Trophoblast cell (in vitro differentiated cells and primary cell): ENCODE measurements around the gene NADK.

Experiments used
- DNase-seq, 2 donors: peaks; one replicate each; pipeline ENCODE4 v3.0.0-alpha.2; 2016
- H2AFZ ChIP-seq: 2 replicates; pipeline ENCODE4 v1.6.1; 2013; ENCODE audit warnings: low read length, moderate library complexity, mild to moderate bottlenecking; ENCODE audit not compliant: insufficient read depth, poor library complexity
- H2AK5ac ChIP-seq: 2 replicates; pipeline ENCODE4 v1.6.1; 2013; ENCODE audit warnings: mild to moderate bottlenecking, low read length
- H2BK120ac ChIP-seq: 2 replicates; pipeline ENCODE4 v1.6.1; 2013; ENCODE audit warnings: low read length, mild to moderate bottlenecking, moderate library complexity; ENCODE audit not compliant: insufficient read depth, poor library complexity
- H2BK12ac ChIP-seq: 2 replicates; pipeline ENCODE4 v1.6.1; 2013; ENCODE audit warnings: mild to moderate bottlenecking, low read length, moderate library complexity
- H2BK5ac ChIP-seq: 2 replicates; pipeline ENCODE4 v1.6.1; 2013; ENCODE audit warnings: low read length, low read depth, moderate library complexity, mild to moderate bottlenecking; ENCODE audit not compliant: poor library complexity
- H3K14ac ChIP-seq: 2 replicates; pipeline ENCODE4 v1.6.1; 2013; ENCODE audit warnings: mild to moderate bottlenecking, low read length
- H3K18ac ChIP-seq: 2 replicates; pipeline ENCODE4 v1.6.1; 2013; ENCODE audit warnings: mild to moderate bottlenecking, low read length
- H3K23ac ChIP-seq: 2 replicates; pipeline ENCODE4 v1.6.1; 2013; ENCODE audit warnings: low read length
- H3K27ac ChIP-seq: 2 replicates; pipeline ENCODE4 v1.5.1; 2013; ENCODE audit warnings: low read depth, mild to moderate bottlenecking, inconsistent platforms, low read length, moderate library complexity
- H3K27me3 ChIP-seq: 2 replicates; pipeline ENCODE4 v1.6.1; 2013; ENCODE audit warnings: inconsistent platforms, mild to moderate bottlenecking, low read length, moderate library complexity; ENCODE audit not compliant: insufficient read depth
- H3K36me3 ChIP-seq, 2 experiments: 1 replicate in 1 of 2; 2 replicates in 1 of 2; pipeline ENCODE4 v1.6.1; 2013; ENCODE audit warnings: low read length in 2 of 2, mild to moderate bottlenecking in 2 of 2, moderate library complexity in 1 of 2; ENCODE audit not compliant: insufficient read depth in 2 of 2, control insufficient read depth in 1 of 2
- H3K4ac ChIP-seq: 2 replicates; pipeline ENCODE4 v1.6.1; 2013; ENCODE audit warnings: low read depth, mild to moderate bottlenecking, low read length, moderate library complexity
- H3K4me1 ChIP-seq, 2 experiments: 1 replicate in 1 of 2; 2 replicates in 1 of 2; pipeline ENCODE4 v1.6.1; 2013; ENCODE audit warnings: low read length in 2 of 2, mild to moderate bottlenecking in 2 of 2, moderate library complexity in 1 of 2; ENCODE audit not compliant: insufficient read depth in 2 of 2, control insufficient read depth in 1 of 2
- H3K4me2 ChIP-seq: 2 replicates; pipeline ENCODE4 v1.6.1; 2013; ENCODE audit warnings: inconsistent platforms, mild to moderate bottlenecking, low read length, moderate library complexity
- H3K4me3 ChIP-seq: 2 replicates; pipeline ENCODE4 v1.5.1; 2013; ENCODE audit warnings: mild to moderate bottlenecking, low read depth, low read length, inconsistent platforms
- H3K79me1 ChIP-seq: one replicate; pipeline ENCODE4 v1.6.1; 2013; ENCODE audit warnings: low read length
- H3K79me2 ChIP-seq: 2 replicates; pipeline ENCODE4 v1.6.1; 2013; ENCODE audit warnings: low read length, mild to moderate bottlenecking; ENCODE audit not compliant: control insufficient read depth, insufficient read depth, poor library complexity
- H3K9ac ChIP-seq: 2 replicates; pipeline ENCODE4 v1.6.1; 2013; ENCODE audit warnings: mild to moderate bottlenecking, low read length
- H3K9me3 ChIP-seq: 2 replicates; pipeline ENCODE4 v1.6.1; 2013; ENCODE audit warnings: low read depth, mild to moderate bottlenecking, control low read depth, inconsistent platforms, low read length; ENCODE audit not compliant: insufficient read depth
- H4K12ac ChIP-seq: 2 replicates; pipeline ENCODE4 v1.6.1; 2013; ENCODE audit warnings: low read depth, mild to moderate bottlenecking, low read length, moderate library complexity
- H4K8ac ChIP-seq: 2 replicates; pipeline ENCODE4 v1.6.1; 2013; ENCODE audit warnings: low read depth, mild to moderate bottlenecking, low read length, moderate library complexity
- H4K91ac ChIP-seq: one replicate; pipeline ENCODE4 v1.6.1; 2013; ENCODE audit warnings: low read depth, mild to moderate bottlenecking, low read length, moderate library complexity
- WGBS: extraction: QIAGEN DNeasy Blood & Tissue Kit; methylation state at CpG from one replicate; pipeline ENCODE4 v1.1.7; 2013; ENCODE audit warnings: missing lambda C conversion rate; ENCODE audit not compliant: insufficient read length, insufficient coverage; ENCODE audit errors: extremely low coverage; 5-methylcytosine and 5-hydroxymethylcytosine counted together

NADK gene

GRCh38 chr1:1781526-1781903 is 3.2 kb upstream of the NADK start:
- H4K91ac ChIP-seq = no peak overlapping the region
- H3K4ac ChIP-seq = no peak overlapping the region
- no peaks in the 10 kb centered on the region for H3K27me3 ChIP-seq
- DNase-seq = no peak
- no peak overlapping the region for H3K4me2 ChIP-seq
- no peak overlapping the region for H2AFZ ChIP-seq
- H3K9me3 ChIP-seq = peaks cover 2% of the 10 kb centered on the region
- no peak overlapping the region for H2BK5ac ChIP-seq
- H3K36me3 ChIP-seq = peaks cover 12 to 21% of the 10 kb centered on the region in 2 experiments
- H3K18ac ChIP-seq = no peak overlapping the region
- no peak overlapping the region for H2BK120ac ChIP-seq
- H4K12ac ChIP-seq = no peak overlapping the region
- H2BK12ac ChIP-seq = no peak overlapping the region
- no peak overlapping the region for H3K23ac ChIP-seq
- no peak overlapping the region for H3K14ac ChIP-seq
- H3K9ac ChIP-seq = no peak overlapping the region
- H3K79me1 ChIP-seq = peaks cover 13% of the 10 kb centered on the region
- no CpG with 5 or more reads among the region's 7 CpGs for WGBS
- H3K79me2 ChIP-seq = peaks cover 12% of the 10 kb centered on the region
- no peak overlapping the region for H3K4me3 ChIP-seq
- H4K8ac ChIP-seq = no peak overlapping the region
- H3K4me1 ChIP-seq = peaks cover 9 to 25% of the 10 kb centered on the region in 2 experiments
- H2AK5ac ChIP-seq = no peak overlapping the region
- H3K27ac ChIP-seq = no peak overlapping the region

- peaks cover 9 to 15% of the 10 kb centered on the region in 2 experiments for H3K36me3 ChIP-seq
- H3K27me3 ChIP-seq = no peaks in the 10 kb centered on the region
- peaks cover 13% of the 10 kb centered on the region for H3K79me1 ChIP-seq
- no peak overlapping the region for H3K23ac ChIP-seq
- H2BK120ac ChIP-seq = no peak overlapping the region
- H3K4me3 ChIP-seq = no peak overlapping the region
- no peak overlapping the region for H3K27ac ChIP-seq
- peaks cover 12 to 28% of the 10 kb centered on the region in 2 experiments for H3K4me1 ChIP-seq
- no peak overlapping the region for H3K4me2 ChIP-seq
- peak in 1 of 2 donors; percentile 32 for DNase-seq
- peaks cover 2% of the 10 kb centered on the region for H3K9me3 ChIP-seq
- H2BK5ac ChIP-seq = no peak overlapping the region
- H3K14ac ChIP-seq = no peak overlapping the region
- no peak overlapping the region for H2AFZ ChIP-seq
- no peak overlapping the region for H4K8ac ChIP-seq
- no peak overlapping the region for H2AK5ac ChIP-seq
- no peak overlapping the region for H4K91ac ChIP-seq
- no peak overlapping the region for H3K9ac ChIP-seq
- H3K4ac ChIP-seq = no peak overlapping the region
- no CpG with 5 or more reads among the region's 7 CpGs for WGBS
- H4K12ac ChIP-seq = no peak overlapping the region
- no peak overlapping the region for H2BK12ac ChIP-seq
- H3K79me2 ChIP-seq = peaks cover 14% of the 10 kb centered on the region
- H3K18ac ChIP-seq = no peak overlapping the region
These were observed 2.6 kb upstream of the NADK start for GRCh38 chr1:1780598-1781525.

- Histone ChIP-seq H2BK120ac (no peak overlapping the region), H3K4me1 (peaks cover 14 to 32% of the 10 kb centered on the region in 2 experiments), H3K4ac (no peak overlapping the region), H2BK12ac (no peak overlapping the region), H3K27me3 (no peaks in the 10 kb centered on the region), H3K23ac (no peak overlapping the region), H2AK5ac (no peak overlapping the region), H4K8ac (peak overlapping the region; percentile 49), H4K12ac (no peak overlapping the region), H3K9ac (no peak overlapping the region), H3K9me3 (peaks cover under 1% of the 10 kb centered on the region), H2AFZ (no peak overlapping the region), H4K91ac (no peak overlapping the region), H3K36me3 (peaks cover 2 to 8% of the 10 kb centered on the region in 2 experiments), H3K27ac (no peak overlapping the region), H3K4me2 (no peak overlapping the region), H3K79me1 (peaks cover 13% of the 10 kb centered on the region), H3K4me3 (no peak overlapping the region), H2BK5ac (no peak overlapping the region), H3K18ac (no peak overlapping the region), H3K14ac (no peak overlapping the region), H3K79me2 (peaks cover 16% of the 10 kb centered on the region)
- DNase-seq = peak in 1 of 2 donors; percentile 46
- WGBS = no CpG with 5 or more reads among the region's 19 CpGs
These were observed 1.7 kb upstream of the NADK start for GRCh38 chr1:1779691-1780597.

- H3K4ac ChIP-seq = no peak overlapping the region
- no peaks in the 10 kb centered on the region for H3K27me3 ChIP-seq
- H3K14ac ChIP-seq = no peak overlapping the region
- H4K91ac ChIP-seq = no peak overlapping the region
- peak; percentile 95 for DNase-seq
- H3K79me1 ChIP-seq = peaks cover 13% of the 10 kb centered on the region
- no peak overlapping the region for H2BK5ac ChIP-seq
- H3K4me1 ChIP-seq = peaks cover 14 to 32% of the 10 kb centered on the region in 2 experiments
- no peak overlapping the region for H2AK5ac ChIP-seq
- H2BK120ac ChIP-seq = no peak overlapping the region
- H2BK12ac ChIP-seq = no peak overlapping the region
- no peak overlapping the region for H3K18ac ChIP-seq
- H3K79me2 ChIP-seq = peaks cover 16% of the 10 kb centered on the region
- H2AFZ ChIP-seq = no peak overlapping the region
- H3K9ac ChIP-seq = no peak overlapping the region
- peak overlapping the region; percentile 17 for H4K12ac ChIP-seq
- H3K27ac ChIP-seq = peak overlapping the region; percentile 87
- H3K4me2 ChIP-seq = peak overlapping the region; percentile 90
- H4K8ac ChIP-seq = peak overlapping the region; percentile 30
- peaks cover 0 to 2% of the 10 kb centered on the region in 2 experiments for H3K36me3 ChIP-seq
- H3K4me3 ChIP-seq = no peak overlapping the region
- no peak overlapping the region for H3K23ac ChIP-seq
- no peaks in the 10 kb centered on the region for H3K9me3 ChIP-seq
- no CpG with 5 or more reads among the region's 11 CpGs for WGBS
These were observed 1.0 kb upstream of the NADK start for GRCh38 chr1:1779320-1779675.
